SU-DHL-6 (cell line): ENCODE measurements around the gene RAD51C.
"Not testable (repeated sequence)": the region's sequence is repeated elsewhere in the genome, so short reads cannot be mapped to it uniquely, and the experiment has no call there.

ENCODE experiments used
- H2AFZ ChIP-seq: fragments of 200-600 bp; sonication (generic); 2 replicates; pipeline ENCODE4 v1.6.1; 2014; ENCODE audit warnings: low read depth, mild to moderate bottlenecking, moderate library complexity, mixed read lengths, antibody characterized with exemption, low read length; ENCODE audit not compliant: severe bottlenecking
- H3F3A ChIP-seq: fragments of 200-600 bp; shearing (Covaris generic); 2 replicates; pipeline ENCODE4 v1.6.0; 2016; ENCODE audit warnings: antibody characterized with exemption, mild to moderate bottlenecking; ENCODE audit not compliant: insufficient read depth
- H3K27ac ChIP-seq: fragments of 200-600 bp; sonication (generic); 2 replicates; pipeline ENCODE4 v1.5.1; 2016; ENCODE audit warnings: low read depth, mild to moderate bottlenecking, low read length, moderate library complexity, mixed read lengths
- H3K27me3 ChIP-seq: fragments of 200-600 bp; sonication (generic), shearing (Covaris generic); 2 replicates; pipeline ENCODE4 v1.6.0; 2014; ENCODE audit warnings: mild to moderate bottlenecking, low read length
- H3K36me3 ChIP-seq: fragments of 200-600 bp; sonication (generic); 2 replicates; pipeline ENCODE4 v1.6.1; 2014; ENCODE audit warnings: mild to moderate bottlenecking, low read length, mixed read lengths
- H3K4me2 ChIP-seq: fragments of 300-600, 200-600 bp; shearing (Covaris generic), sonication (generic); 2 replicates; pipeline ENCODE4 v1.6.0; 2014; ENCODE audit warnings: low read length, low read depth, mild to moderate bottlenecking; ENCODE audit not compliant: poor library complexity, severe bottlenecking
- H3K4me3 ChIP-seq: fragments of 200-600 bp; sonication (generic); 2 replicates; pipeline ENCODE4 v1.5.1; 2014; ENCODE audit warnings: antibody characterized with exemption, low read length, mild to moderate bottlenecking, mixed read lengths; ENCODE audit not compliant: insufficient read depth, poor library complexity, severe bottlenecking
- H3K79me2 ChIP-seq: fragments of 200-600 bp; sonication (generic); 2 replicates; pipeline ENCODE4 v1.6.1; 2014; ENCODE audit warnings: mild to moderate bottlenecking, low read length, moderate library complexity; ENCODE audit not compliant: insufficient read depth
- H3K9ac ChIP-seq: fragments of 200-600 bp; sonication (generic); 2 replicates; pipeline ENCODE4 v1.7.0; 2014; ENCODE audit warnings: mild to moderate bottlenecking, low read length
- H3K9me2 ChIP-seq: fragments of 200-600 bp; sonication (generic); replicated peaks from 2 replicates; pipeline ENCODE4 v1.6.1; 2014; ENCODE audit warnings: low read length; ENCODE audit not compliant: insufficient read depth
- H3K9me3 ChIP-seq: fragments of 200-600 bp; sonication (generic); 2 replicates; pipeline ENCODE4 v1.6.1; 2014; ENCODE audit warnings: low read length, mixed read lengths; ENCODE audit not compliant: insufficient read depth
- H4K20me1 ChIP-seq: fragments of 200-600 bp; sonication (generic); 2 replicates; pipeline ENCODE4 v1.6.1; 2014; ENCODE audit warnings: low read depth, mild to moderate bottlenecking, antibody characterized with exemption, low read length, moderate library complexity, mixed read lengths
- CTCF ChIP-seq: fragments of 200-600 bp; sonication (generic); IDR thresholded peaks from one replicate; pipeline ENCODE4 v1.5.1; 2017; ENCODE audit warnings: antibody characterized with exemption, mild to moderate bottlenecking, low read length, moderate library complexity; ENCODE audit not compliant: insufficient read depth, poor library complexity, severe bottlenecking
- EZH2phosphoT487 ChIP-seq: fragments of 200-600 bp; sonication (generic), shearing (Covaris generic); conservative IDR thresholded peaks from 2 replicates; pipeline ENCODE4 v1.6.1; 2018; ENCODE audit warnings: mild to moderate bottlenecking, antibody characterized with exemption, low read length, moderate library complexity, mixed read lengths

RAD51C gene

GRCh38 chr17:58692239-58693055 is at the start of gene RAD51C:
RAD51C (plus strand) TSS chr17:58692602; CDS start chr17:58692644, 42 bp downstream.
- H4K20me1 ChIP-seq: no peaks in the 10 kb centered on the region
- H3K9ac ChIP-seq: peak within 1 kb of the TSS; percentile 81
- TF ChIP-seq EZH2phosphoT487 (no peak), CTCF (no peak)
- no peaks in the 10 kb centered on the region for H3K9me2 ChIP-seq
- H2AFZ ChIP-seq: peak within 1 kb of the TSS; percentile 100
- peaks cover 4% of the 10 kb centered on the region; the same call in 1 of the 2 replicates for H3K36me3 ChIP-seq
- peak within 1 kb of the TSS; percentile 50 for H3K27ac ChIP-seq
- H3K79me2 ChIP-seq: peaks cover 34% of the 10 kb centered on the region
- H3F3A ChIP-seq: no peaks in the 10 kb centered on the region
- no peaks in the 10 kb centered on the region for H3K9me3 ChIP-seq
- no peaks in the 10 kb centered on the region for H3K27me3 ChIP-seq
- peak within 1 kb of the TSS; percentile 64 for H3K4me3 ChIP-seq
- peak within 1 kb of the TSS; percentile 79 for H3K4me2 ChIP-seq

- Histone ChIP-seq H3K36me3 (no peaks in the 10 kb centered on the region), H4K20me1 (no peaks in the 10 kb centered on the region), H3K27ac (no peak overlapping the region), H3K4me2 (no peak overlapping the region), H3K4me3 (no peak overlapping the region), H3K9me3 (no peaks in the 10 kb centered on the region), H3K9me2 (no peaks in the 10 kb centered on the region), H3K79me2 (no peaks in the 10 kb centered on the region), H2AFZ (no peak overlapping the region), H3K27me3 (no peaks in the 10 kb centered on the region), H3F3A (no peaks in the 10 kb centered on the region), H3K9ac (no peak overlapping the region)
- TF ChIP-seq EZH2phosphoT487 (no peak), CTCF (no peak)
Measured at GRCh38 chr17:58643147-58643546, 49.3 kb upstream of the RAD51C start.

GRCh38 chr17:58648236-58648635 is 44.2 kb upstream of the RAD51C start:
- Histone ChIP-seq H3K9ac (no peak overlapping the region), H3K4me2 (no peak overlapping the region), H2AFZ (no peak overlapping the region)

GRCh38 chr17:58657962-58658803 is 34.2 kb upstream of the RAD51C start:
- H3K9me2 ChIP-seq, H3K27me3 ChIP-seq, H3K9me3 ChIP-seq, H2AFZ ChIP-seq, H3K36me3 ChIP-seq, H4K20me1 ChIP-seq, H3K4me3 ChIP-seq, H3K79me2 ChIP-seq: not testable (repeated sequence)
- H3K27ac ChIP-seq: 0 out of 2 replicates have a peak overlapping the region, but pooled peaks have one; percentile 65
- H3K9ac ChIP-seq: peak overlapping the region; percentile 51; the same call in 1 of the 2 replicates
- H3F3A ChIP-seq: peaks cover 12% of the 10 kb centered on the region
- peak overlapping the region; percentile 74 for H3K4me2 ChIP-seq

More at GRCh38 chr17:58648236-58648635, 44.2 kb upstream of the RAD51C start:
- no peaks in the 10 kb centered on the region for H3K9me3 ChIP-seq
- H4K20me1 ChIP-seq: no peaks in the 10 kb centered on the region
- H3K9me2 ChIP-seq: no peaks in the 10 kb centered on the region
- H3K79me2 ChIP-seq: no peaks in the 10 kb centered on the region
- TF ChIP-seq CTCF: no peak
- TF ChIP-seq EZH2phosphoT487: no peak
- no peaks in the 10 kb centered on the region for H3K36me3 ChIP-seq
- H3F3A ChIP-seq: no peaks in the 10 kb centered on the region
- no peaks in the 10 kb centered on the region for H3K27me3 ChIP-seq
- no peak overlapping the region for H3K4me3 ChIP-seq
- no peak overlapping the region for H3K27ac ChIP-seq
